Measurements from ENCODE around the gene SUGP2.

GRCh38 chr19:18982669-18983068 is 50.6 kb downstream of the SUGP2 start:
- TF ChIP-seq SPI1 (IDR thresholded peaks at IDR 0.05; ENCODE audit: low read depth, low read length) (no peak), POLR2A (IDR thresholded peaks at IDR 0.05; ENCODE audit: low read depth, low read length) (no peak), PAX5 (IDR thresholded peaks at IDR 0.05; ENCODE audit: insufficient read depth, low read length, severe bottlenecking) (no peak), TAF1 (IDR thresholded peaks at IDR 0.05; ENCODE audit: low read depth, low read length) (no peak), POLR2AphosphoS5 (IDR thresholded peaks at IDR 0.05; ENCODE audit: low read depth, low read length) (no peak), POU2F2 (IDR thresholded peaks at IDR 0.05; ENCODE audit: low read depth, low read length) (no peak)

All from GM12891 (cell line).